ENCODE results near the gene RPS24.
"Not testable (repeated sequence)": the region's sequence is repeated elsewhere in the genome, so short reads cannot be mapped to it uniquely, and the experiment has no call there.

GRCh38 chr10:77998780-77999179 lies 34.9 kb upstream of the RPS24 start:
- TF ChIP-seq CTCF (IDR thresholded peaks at IDR 0.05; ENCODE audit: low read length); EZH2phosphoT487 (IDR thresholded peaks at IDR 0.05; ENCODE audit: low read length); EZH2 (optimal IDR thresholded peaks at IDR 0.05; ENCODE audit: low read depth, low read length): not testable (repeated sequence)

Data from MM.1S (cell line).